KMS-11 (cell line): Measurements from ENCODE around the gene LDAH.

Source experiments
- H2AFZ ChIP-seq: fragments of 200-600 bp; sonication (generic); 2 replicates; pipeline ENCODE4 v1.6.1; 2016; ENCODE audit warnings: antibody characterized with exemption, mixed run types, low read depth
- H3K27ac ChIP-seq: fragments of 200-600 bp; sonication (generic); 2 replicates; pipeline ENCODE4 v1.6.1; 2016; ENCODE audit warnings: mild to moderate bottlenecking, mixed run types
- H3K27me3 ChIP-seq: fragments of 200-600 bp; sonication (generic); 2 replicates; pipeline ENCODE4 v1.6.1; 2017; ENCODE audit warnings: mild to moderate bottlenecking, low read depth, mixed run types, moderate library complexity; ENCODE audit not compliant: insufficient read depth
- H3K36me3 ChIP-seq: fragments of 200-600 bp; sonication (generic); 2 replicates; pipeline ENCODE4 v1.6.1; 2017; ENCODE audit warnings: mild to moderate bottlenecking, mixed run types; ENCODE audit not compliant: insufficient read depth
- H3K4me1 ChIP-seq: fragments of 200-600 bp; sonication (generic); 2 replicates; pipeline ENCODE4 v1.6.1; 2016; ENCODE audit warnings: mild to moderate bottlenecking, low read depth, mixed run types; ENCODE audit not compliant: poor library complexity, severe bottlenecking
- H3K4me2 ChIP-seq: fragments of 200-600 bp; sonication (generic); 2 replicates; pipeline ENCODE4 v1.7.0; 2016; ENCODE audit warnings: mild to moderate bottlenecking, mixed run types
- H3K4me3 ChIP-seq: fragments of 200-600 bp; sonication (generic); IDR thresholded peaks from 2 replicates; pipeline ENCODE4 v1.6.1; 2017; ENCODE audit warnings: low read depth, low read length, mixed read lengths; ENCODE audit not compliant: insufficient read depth
- H3K79me2 ChIP-seq: fragments of 200-600 bp; sonication (generic); 2 replicates; pipeline ENCODE4 v1.6.1; 2016; ENCODE audit warnings: low read depth, mixed run types; ENCODE audit not compliant: insufficient read depth
- H3K9ac ChIP-seq: fragments of 200-600 bp; sonication (generic); 2 replicates; pipeline ENCODE4 v1.6.1; 2016; ENCODE audit warnings: mild to moderate bottlenecking, mixed run types
- H4K20me1 ChIP-seq: fragments of 200-600 bp; sonication (generic); 2 replicates; pipeline ENCODE4 v1.6.1; 2016; ENCODE audit warnings: mild to moderate bottlenecking, mixed run types; ENCODE audit not compliant: insufficient read depth
- CTCF ChIP-seq: fragments of 200-600 bp; sonication (generic); conservative IDR thresholded peaks from 2 replicates; pipeline ENCODE4 v1.6.1; 2017; ENCODE audit warnings: low read depth, mild to moderate bottlenecking, antibody characterized with exemption, low read length, moderate library complexity, mixed read lengths

Gene LDAH

GRCh38 chr2:20752293-20752692 lies 70.6 kb downstream of the LDAH start:
- no peak for TF ChIP-seq CTCF
- Histone ChIP-seq H2AFZ (no peak overlapping the region), H4K20me1 (no peaks in the 10 kb centered on the region), H3K4me3 (no peak overlapping the region), H3K36me3 (no peaks in the 10 kb centered on the region), H3K27me3 (no peaks in the 10 kb centered on the region), H3K27ac (no peak overlapping the region), H3K4me1 (no peaks in the 10 kb centered on the region), H3K79me2 (no peaks in the 10 kb centered on the region), H3K4me2 (no peak overlapping the region), H3K9ac (no peak overlapping the region)

- no peak overlapping the region for H2AFZ ChIP-seq
- no peaks in the 10 kb centered on the region for H3K27me3 ChIP-seq
- no peaks in the 10 kb centered on the region for H3K79me2 ChIP-seq
- H3K4me2 ChIP-seq = no peak overlapping the region
- no peaks in the 10 kb centered on the region for H4K20me1 ChIP-seq
- H3K4me1 ChIP-seq = no peaks in the 10 kb centered on the region
- no peaks in the 10 kb centered on the region for H3K36me3 ChIP-seq
- no peak overlapping the region for H3K9ac ChIP-seq
- no peak overlapping the region for H3K4me3 ChIP-seq
- H3K27ac ChIP-seq = no peak overlapping the region
- no peak for TF ChIP-seq CTCF
Observed at GRCh38 chr2:20747317-20747716, 75.6 kb downstream of the LDAH start.

- Histone ChIP-seq H3K4me1 (no peaks in the 10 kb centered on the region), H2AFZ (no peak overlapping the region), H4K20me1 (no peaks in the 10 kb centered on the region), H3K4me2 (no peak overlapping the region), H3K27ac (no peak overlapping the region), H3K9ac (no peak overlapping the region), H3K36me3 (no peaks in the 10 kb centered on the region), H3K27me3 (no peaks in the 10 kb centered on the region), H3K4me3 (no peak overlapping the region), H3K79me2 (no peaks in the 10 kb centered on the region)
- TF ChIP-seq CTCF = no peak
Observed at GRCh38 chr2:20745924-20746555, 76.9 kb downstream of the LDAH start.

- H3K4me1 ChIP-seq = no peaks in the 10 kb centered on the region
- H4K20me1 ChIP-seq = no peaks in the 10 kb centered on the region
- no peak overlapping the region for H2AFZ ChIP-seq
- H3K4me3 ChIP-seq = no peak overlapping the region
- H3K36me3 ChIP-seq = no peaks in the 10 kb centered on the region
- no peak overlapping the region for H3K9ac ChIP-seq
- TF ChIP-seq CTCF = no peak
- no peaks in the 10 kb centered on the region for H3K27me3 ChIP-seq
- H3K4me2 ChIP-seq = no peak overlapping the region
- H3K79me2 ChIP-seq = no peaks in the 10 kb centered on the region
- no peak overlapping the region for H3K27ac ChIP-seq
Observed at GRCh38 chr2:20744366-20745335, 78.2 kb downstream of the LDAH start.
